ENCODE measurements around the gene PPIL1. TPM values are rescaled to one million over a fixed set of nuclear protein-coding genes. Genes with fewer than 3 reads are reported as not detected.

The PPIL1 gene
- total and polyA plus RNA-seq, 10 of the 15 experiments (the other 5 are each of a cell fraction or from before 2014, with no cell fraction given) = 39.5 to 95.8 (median 70.5) TPM

- no peak for TF ChIP-seq IRF3 (IDR thresholded peaks at IDR 0.05)
Measured at GRCh38 chr6:36862848-36863382, 11.7 kb downstream of the PPIL1 start (continued).

DNA sequence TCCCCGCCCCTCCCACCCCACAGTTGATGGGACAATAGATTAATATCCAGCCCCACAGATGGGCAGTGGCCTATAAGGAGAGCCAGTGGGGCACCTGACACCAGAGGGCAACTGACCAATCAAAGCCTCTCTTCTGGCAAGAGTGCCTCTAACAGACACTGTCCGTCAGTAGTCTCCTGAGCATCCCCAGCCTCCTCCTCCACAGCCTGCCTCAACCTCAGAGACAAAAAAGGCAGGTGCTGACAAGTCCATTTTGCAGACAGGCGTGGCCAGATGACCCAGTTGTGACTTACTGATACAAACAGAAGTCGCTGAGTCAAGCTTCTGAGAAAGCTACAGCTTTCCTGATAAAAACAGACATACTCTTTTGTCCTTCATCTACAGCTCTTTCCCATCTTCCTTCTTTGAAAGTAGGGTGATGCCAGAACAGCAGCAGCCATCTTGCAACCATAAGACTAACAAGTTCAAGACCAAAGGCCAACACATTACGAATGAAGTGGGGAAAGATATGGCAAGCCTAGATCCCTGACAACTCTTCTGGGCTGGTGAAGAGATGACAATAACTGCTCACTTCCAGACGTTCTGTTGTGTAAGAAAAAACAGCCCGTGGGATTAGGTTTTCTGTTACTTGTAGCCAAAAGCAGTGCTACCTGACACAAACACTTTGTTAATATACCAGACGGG, 12.3 kb downstream of the PPIL1 start:
- Histone ChIP-seq H3K79me2 (ENCODE audit: control insufficient read depth, insufficient read depth, low read length) (peaks cover 4% of the 10 kb centered on the region), H3K9me3 (replicated peaks; ENCODE audit: control insufficient read depth, insufficient read depth, low read length) (no peaks in the 10 kb centered on the region), H2AFZ (ENCODE audit: control insufficient read depth, low read depth, low read length) (no peak overlapping the region), H3K36me3 (ENCODE audit: control insufficient read depth in 2 of 2, insufficient read depth in 2 of 2, low read length in 1 of 2) (peaks cover 7 to 8% of the 10 kb centered on the region in 2 experiments; a peak in 3 of 4 replicates), H3K4me3 (no peak overlapping the region), H3K27ac (ENCODE audit: control insufficient read depth, insufficient read depth) (no peak overlapping the region), H3K4me2 (ENCODE audit: control insufficient read depth, insufficient read depth) (no peak overlapping the region), H3K9ac (ENCODE audit: control insufficient read depth, insufficient read depth, low read length) (no peak overlapping the region), H3K27me3 (replicated peaks in 1 of 2; ENCODE audit: control insufficient read depth in 2 of 2, insufficient read depth in 2 of 2, low read length in 1 of 2) (no peaks in the 10 kb centered on the region), H4K20me1 (ENCODE audit: control insufficient read depth, insufficient read depth) (no peaks in the 10 kb centered on the region), H3K4me1 (ENCODE audit: control insufficient read depth, insufficient read depth, low read length) (no peaks in the 10 kb centered on the region)
- 92% methylated on average over 8 of the region's 8 CpGs for WGBS (ENCODE audit: insufficient coverage, insufficient replicate concordance, low lambda C conversion rate, missing lambda C conversion rate)
- RAD21 ChIA-PET (ENCODE audit: unreplicated experiment) = no interaction called here
- ATAC-seq = no peak
- intact Hi-C loops (cut with micrococcal nuclease; ENCODE audit: unreplicated experiment) = no loop called here
- no peak for FAIRE-seq
- DNase-seq (ENCODE audit: low read depth, low spot score) = no peak
- CTCF ChIA-PET = interaction anchor here (0.9 to 2.1 kb wide), 2 partner anchors 10 to 11 kb away, joined by 3 to 9 read pairs; no protein-coding TSS in a partner anchor
- POLR2A ChIA-PET = no interaction called here
- SMC1A ChIA-PET (ENCODE audit: uncharacterized antibody, unreplicated experiment) = no interaction called here
- no TSS peak for BruUV-seq (replicated peaks)
- in situ Hi-C loops (cut with MboI) = no loop called here
- no peak for TF ChIP-seq ATF3 (IDR thresholded peaks at IDR 0.05; ENCODE audit: borderline replicate concordance, extremely low read depth, low read depth, low read length)
- TF ChIP-seq SREBF2 (IDR thresholded peaks at IDR 0.05; ENCODE audit: low read length) = no peak
- no peak for TF ChIP-seq ZBTB40 (IDR thresholded peaks at IDR 0.05; ENCODE audit: borderline replicate concordance)
- TF ChIP-seq KLF5 (IDR thresholded peaks at IDR 0.05; ENCODE audit: partially characterized antibody) = no peak
- TF ChIP-seq CEBPZ (IDR thresholded peaks at IDR 0.05; ENCODE audit: low read depth, low read length) = no peak
- TF ChIP-seq RUNX3 (IDR thresholded peaks at IDR 0.05; ENCODE audit: low read length) = no peak

Measured in GM12878 (cell line).